Tongue (tissue), 2 donors: ENCODE results near the gene TRPM6. TPM values are rescaled to one million over a fixed set of nuclear protein-coding genes. Genes with fewer than 3 reads are reported as not detected.
"Not testable (repeated sequence)": the region's sequence is repeated elsewhere in the genome, so short reads cannot be mapped to it uniquely, and the experiment has no call there.

Source experiments
- DNase-seq: peaks from one replicate; pipeline ENCODE4 v3.0.0-alpha.2; 2015
- total RNA-seq: library from RNA; depleted of rRNA; stranded (reverse); fragments of >200 nt; gene quantifications from one replicate; pipeline ENCODE4 v1.2.3, GENCODE V29; 2014

The TRPM6 gene
- 0.72 TPM for total RNA-seq

GRCh38 chr9:74887041-74887980, at the start of gene TRPM6:
TSS of gene TRPM6 (minus strand) at chr9:74887921. CDS start at chr9:74887856, 65 bp downstream.
- peak; percentile 80 for DNase-seq

- no peak for DNase-seq
Measured at GRCh38 chr9:74935008-74935407, 47.3 kb upstream of the TRPM6 start.

GRCh38 chr9:74921737-74922136, 34.0 kb upstream of the TRPM6 start:
- no peak for DNase-seq

- no peak for DNase-seq
Measured at GRCh38 chr9:74920944-74921626, 33.4 kb upstream of the TRPM6 start.

DNA sequence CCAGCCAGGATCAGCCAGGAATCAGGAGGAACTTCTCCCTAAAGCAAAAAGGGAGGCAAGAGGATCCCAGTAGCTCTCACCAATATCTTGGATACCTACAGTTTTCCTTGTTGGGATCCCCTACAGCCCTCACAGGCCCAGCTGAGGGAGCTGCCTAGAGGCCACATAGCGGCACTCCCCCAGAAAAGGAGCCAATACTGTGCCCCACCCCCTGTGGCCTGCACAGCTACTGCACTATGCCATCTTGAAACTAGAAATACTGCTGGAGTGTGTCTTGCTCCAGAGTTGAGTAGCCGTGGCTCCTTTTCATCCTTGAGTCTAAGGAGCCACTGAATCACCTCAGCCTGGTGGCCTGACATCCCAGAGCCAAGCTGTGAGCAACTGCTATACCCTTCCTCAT, 22.3 kb upstream of the TRPM6 start:
- no peak for DNase-seq

- no peak for DNase-seq
Measured at GRCh38 chr9:74908665-74909064, 20.9 kb upstream of the TRPM6 start.

GRCh38 chr9:74907085-74907484, 19.4 kb upstream of the TRPM6 start:
- DNase-seq = no peak

DNA sequence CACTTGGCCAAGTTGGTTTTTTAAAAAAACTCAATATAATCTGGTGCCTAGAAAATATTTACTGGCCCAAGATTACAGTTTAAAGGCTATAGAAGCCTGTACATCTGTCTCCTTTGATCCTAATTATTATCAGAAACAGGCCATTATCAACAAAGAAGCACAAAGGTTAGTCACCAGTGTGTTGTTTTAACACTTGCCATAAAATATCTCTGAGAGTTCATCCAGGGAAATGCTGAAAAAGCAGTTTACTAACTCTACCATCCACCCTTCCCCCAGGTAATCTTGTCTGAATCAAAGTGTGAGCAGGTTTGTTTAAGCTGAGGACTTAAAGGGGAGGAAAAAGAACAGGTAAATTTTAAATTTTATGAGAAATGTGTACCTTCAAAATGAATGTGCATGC, 13.3 kb upstream of the TRPM6 start:
- DNase-seq = no peak

DNA sequence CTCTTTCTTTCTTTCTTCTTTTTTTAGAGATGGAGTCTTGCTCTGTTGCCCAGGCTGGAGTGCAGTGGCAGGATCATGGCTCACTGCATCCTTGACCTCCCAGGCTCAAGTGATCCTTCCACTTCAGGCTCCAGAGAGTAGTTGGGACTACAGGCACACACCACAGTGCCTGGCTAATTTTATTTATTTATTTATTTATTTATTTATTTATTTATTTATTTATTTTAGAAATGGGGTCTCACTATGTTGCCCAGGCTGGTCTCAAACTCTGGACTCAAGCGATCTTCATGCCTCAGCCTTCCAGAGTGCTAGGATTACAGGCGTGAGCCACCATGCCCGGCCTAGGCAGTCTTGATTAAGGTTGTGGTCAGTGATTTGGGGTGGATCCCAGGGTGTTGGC, 728 bp upstream of the TRPM6 start:
- DNase-seq = not testable (repeated sequence)

DNA sequence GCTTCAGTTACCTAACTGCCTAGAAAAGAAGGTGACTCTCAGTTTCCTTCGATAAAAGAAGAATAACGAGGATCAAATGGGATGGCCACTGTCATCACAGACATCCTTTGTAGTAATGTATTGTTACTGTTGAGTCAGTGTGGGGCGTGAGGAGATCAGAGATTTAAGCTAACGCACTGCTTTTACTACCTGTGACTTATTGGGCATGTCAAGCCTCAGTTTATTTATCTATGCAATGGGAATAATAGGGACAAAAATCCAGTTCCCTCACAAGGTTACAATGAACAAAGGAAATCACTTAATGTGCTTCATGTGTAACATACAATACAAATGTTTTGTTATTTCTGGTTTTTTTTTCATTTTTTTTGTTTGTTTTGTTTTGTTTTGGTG, 255 bp upstream of the TRPM6 start:
- DNase-seq = no peak

DNA sequence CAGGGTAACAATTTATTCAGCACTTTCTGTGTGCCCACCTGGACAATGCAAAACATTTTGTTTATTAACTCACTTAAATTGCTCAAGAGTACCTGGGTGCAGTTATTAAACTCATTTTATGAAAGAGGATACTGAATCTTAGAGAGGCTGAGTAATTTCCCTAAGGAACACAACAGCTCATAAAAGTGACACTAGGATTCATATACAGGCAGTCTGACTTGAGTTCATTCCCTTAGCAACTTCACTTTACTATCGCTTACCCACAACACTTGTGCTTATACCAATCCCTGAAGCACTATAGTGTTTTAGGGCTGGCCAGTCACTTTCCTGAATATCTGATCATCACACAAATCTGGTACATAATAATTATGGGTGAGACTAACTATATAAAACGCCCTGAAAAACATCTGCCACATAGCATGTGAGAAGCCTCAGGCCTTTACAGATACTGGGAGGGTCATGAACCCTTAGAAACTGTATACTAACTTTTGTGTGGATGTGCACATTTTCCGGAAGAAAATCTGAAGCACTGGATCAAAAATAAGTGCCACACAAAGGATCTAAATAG, 11.3 kb downstream of the TRPM6 start:
- DNase-seq = no peak

- no peak for DNase-seq
Measured at GRCh38 chr9:74875656-74876055, 12.1 kb downstream of the TRPM6 start.

GRCh38 chr9:74874220-74874619, 13.5 kb downstream of the TRPM6 start:
- no peak for DNase-seq

DNA sequence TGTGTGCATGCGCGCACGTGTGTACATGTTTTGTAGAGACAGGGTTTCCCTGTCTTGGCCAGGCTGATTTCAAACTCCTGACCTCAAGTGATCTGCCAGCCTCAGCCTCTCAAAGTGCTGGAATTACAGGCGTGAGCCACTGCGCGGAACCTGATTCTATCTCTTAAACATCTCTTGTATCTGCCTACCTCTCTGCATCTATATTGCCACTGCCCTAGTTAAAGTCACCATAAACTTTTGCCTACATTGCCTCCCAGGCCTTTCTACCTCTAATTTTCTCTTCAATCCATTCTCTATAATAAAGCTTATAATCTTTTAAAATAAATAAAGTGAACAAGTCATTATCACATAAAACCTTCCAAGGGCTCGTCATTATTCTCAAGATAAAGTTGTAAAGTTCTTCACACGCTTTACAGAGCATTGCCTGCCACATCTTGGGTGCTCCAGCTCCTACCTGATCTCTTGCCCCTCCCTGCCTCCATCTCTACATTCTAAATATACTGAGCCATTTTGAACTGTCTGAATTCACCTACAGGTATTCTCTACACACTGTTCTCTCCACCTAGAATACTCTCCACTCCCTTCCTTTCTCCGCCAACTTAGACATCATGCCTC, 15.0 kb downstream of the TRPM6 start:
- DNase-seq = no peak

DNA sequence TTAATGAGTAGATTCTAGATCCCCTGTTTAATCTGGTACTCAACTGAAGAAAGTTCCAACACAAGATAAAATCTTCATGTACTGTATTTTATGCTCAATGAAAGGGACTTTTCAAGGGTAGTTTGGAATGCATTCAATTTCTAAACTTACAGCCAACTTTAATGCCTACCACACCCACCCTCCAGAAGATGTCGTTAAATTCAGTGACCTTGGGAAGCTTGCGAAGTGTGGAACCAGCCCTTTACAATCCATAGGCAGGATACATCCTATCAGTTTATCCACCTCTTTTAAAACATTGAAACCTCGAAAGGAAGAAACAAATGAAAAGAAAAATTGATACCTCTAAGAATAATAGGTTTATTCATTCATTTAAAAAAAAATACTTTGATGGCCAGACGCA, 20.2 kb downstream of the TRPM6 start:
- DNase-seq = no peak

DNA sequence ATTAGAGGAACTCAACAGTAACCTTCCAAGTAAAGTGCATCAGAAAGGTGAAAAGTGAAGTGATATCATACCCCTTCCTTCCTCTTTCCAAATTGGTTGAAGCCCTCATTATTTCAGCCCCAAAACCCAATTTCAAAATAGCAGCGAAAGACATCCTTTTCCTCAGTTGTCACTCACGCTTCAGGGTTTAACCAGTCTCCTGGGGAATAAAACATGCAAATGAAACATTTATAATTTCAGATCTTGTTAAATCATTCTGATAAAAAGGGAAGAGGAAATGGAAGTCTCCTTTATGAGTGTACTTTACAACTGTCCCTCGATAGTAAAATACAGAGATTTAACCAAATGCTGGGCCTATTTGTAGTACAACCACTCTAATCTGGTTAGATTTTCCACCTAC, 22.5 kb downstream of the TRPM6 start:
- no peak for DNase-seq

DNA sequence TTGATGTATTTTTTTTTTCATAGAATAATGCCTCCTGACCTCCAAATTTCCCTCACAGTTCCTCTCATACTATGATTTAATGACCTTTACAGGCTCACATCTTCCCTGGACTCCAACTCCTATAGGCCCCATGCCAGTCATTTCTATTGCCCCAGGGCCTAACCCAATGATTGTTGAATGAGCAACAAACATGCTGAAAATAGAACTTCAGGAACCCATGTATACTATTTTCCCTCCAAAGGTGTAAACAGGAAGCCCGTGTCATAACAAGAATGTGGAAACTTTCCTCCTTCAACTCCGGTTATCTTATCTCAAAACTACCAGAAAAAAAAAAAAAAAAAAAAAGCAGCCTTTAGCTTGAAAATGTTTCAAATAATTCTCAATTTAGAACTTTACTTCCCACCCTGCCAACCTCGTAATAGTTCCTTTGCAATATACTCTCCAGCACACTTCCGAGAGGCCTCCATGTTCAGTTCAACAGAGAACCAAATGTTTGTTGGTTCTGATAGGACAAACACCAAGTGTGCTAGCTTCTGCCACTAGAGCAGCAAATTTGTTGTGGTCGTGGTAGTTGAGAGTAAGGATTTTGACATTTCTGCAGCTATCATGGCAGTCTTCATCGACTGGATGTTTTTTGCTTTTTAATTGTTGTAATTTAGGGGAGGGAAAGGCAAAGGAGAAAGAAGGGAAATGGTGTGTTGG, 25.8 kb downstream of the TRPM6 start:
- no peak for DNase-seq

GRCh38 chr9:74861071-74861470, 26.6 kb downstream of the TRPM6 start:
- DNase-seq = no peak

- not testable (repeated sequence) for DNase-seq
Measured at GRCh38 chr9:74860247-74860646, 27.5 kb downstream of the TRPM6 start.

- DNase-seq = no peak
Measured at GRCh38 chr9:74859786-74860185, 27.9 kb downstream of the TRPM6 start.

GRCh38 chr9:74858751-74859414, 28.8 kb downstream of the TRPM6 start:
- no peak for DNase-seq

DNA sequence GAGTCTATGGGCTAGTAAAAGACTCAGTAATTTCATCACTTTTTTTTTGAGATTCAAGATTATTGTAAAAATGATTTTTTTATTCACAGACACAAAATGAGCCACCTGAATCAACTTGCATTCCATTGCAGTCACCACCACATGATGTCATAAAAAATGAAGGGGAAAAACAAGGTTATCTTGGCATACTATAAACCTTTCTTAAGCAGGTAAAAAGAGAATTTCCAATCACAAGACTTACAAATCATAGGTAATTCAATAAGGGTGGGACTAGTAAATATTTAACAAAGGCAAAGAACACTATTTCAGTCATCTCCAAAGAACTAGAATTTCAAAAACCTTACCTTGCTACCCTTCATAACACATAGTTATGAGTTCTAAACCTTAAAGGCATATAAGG, 30.7 kb downstream of the TRPM6 start:
- DNase-seq = no peak
